ENCODE data around the gene SLC6A18.

The SLC6A18 gene

DNA sequence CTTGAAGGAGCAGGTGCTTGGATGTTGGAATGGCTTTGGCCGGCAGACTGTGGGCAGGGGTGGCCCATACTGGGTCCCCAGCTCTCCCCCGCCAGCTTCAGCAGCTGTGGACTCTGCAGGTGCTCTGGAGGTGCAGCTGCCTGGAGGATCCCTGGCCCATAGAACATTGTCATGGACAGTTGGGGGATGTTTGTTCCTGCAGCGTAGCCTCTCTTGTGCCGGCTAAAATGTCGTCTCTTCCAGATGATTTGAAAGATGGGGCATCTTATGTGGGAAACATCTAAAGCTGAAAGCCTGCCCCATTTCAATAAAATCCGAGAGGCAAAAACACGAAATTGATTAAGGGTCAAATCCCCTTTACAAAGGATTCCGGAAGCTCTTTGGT lies 37.2 kb upstream of the SLC6A18 start:
- TF ChIP-seq, protein P1, sequence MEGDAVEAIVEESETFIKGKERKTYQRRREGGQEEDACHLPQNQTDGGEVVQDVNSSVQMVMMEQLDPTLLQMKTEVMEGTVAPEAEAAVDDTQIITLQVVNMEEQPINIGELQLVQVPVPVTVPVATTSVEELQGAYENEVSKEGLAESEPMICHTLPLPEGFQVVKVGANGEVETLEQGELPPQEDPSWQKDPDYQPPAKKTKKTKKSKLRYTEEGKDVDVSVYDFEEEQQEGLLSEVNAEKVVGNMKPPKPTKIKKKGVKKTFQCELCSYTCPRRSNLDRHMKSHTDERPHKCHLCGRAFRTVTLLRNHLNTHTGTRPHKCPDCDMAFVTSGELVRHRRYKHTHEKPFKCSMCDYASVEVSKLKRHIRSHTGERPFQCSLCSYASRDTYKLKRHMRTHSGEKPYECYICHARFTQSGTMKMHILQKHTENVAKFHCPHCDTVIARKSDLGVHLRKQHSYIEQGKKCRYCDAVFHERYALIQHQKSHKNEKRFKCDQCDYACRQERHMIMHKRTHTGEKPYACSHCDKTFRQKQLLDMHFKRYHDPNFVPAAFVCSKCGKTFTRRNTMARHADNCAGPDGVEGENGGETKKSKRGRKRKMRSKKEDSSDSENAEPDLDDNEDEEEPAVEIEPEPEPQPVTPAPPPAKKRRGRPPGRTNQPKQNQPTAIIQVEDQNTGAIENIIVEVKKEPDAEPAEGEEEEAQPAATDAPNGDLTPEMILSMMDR (conservative IDR thresholded peaks at IDR 0.05; ENCODE audit: control insufficient read depth, insufficient read depth, low read depth, low read length) = no peak
- no peak for DNase-seq (ENCODE audit: low read depth)
- no peak overlapping the region for H3K4me3 ChIP-seq (ENCODE audit: control insufficient read depth, low read depth, low read length)

DNA sequence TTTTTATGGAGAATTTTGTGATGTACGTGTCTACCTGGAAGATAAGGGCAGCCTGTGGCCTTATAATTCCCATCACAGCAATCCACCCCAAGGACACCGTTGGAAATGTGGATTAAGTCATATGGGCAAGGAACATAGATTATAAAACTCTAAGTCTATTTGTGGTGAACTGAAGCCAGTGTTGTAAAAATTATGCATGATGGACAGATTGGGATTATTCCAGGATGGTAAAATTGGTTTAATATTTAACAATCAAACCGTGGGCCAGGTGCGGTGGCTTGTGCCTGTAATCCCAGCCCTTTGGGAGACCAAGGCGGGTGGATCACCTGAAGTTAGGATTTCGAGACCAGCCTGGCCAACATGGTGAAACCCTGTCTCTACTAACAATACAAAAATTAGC lies 36.7 kb upstream of the SLC6A18 start:
- no peak for DNase-seq (ENCODE audit: low read depth)
- TF ChIP-seq, protein P1 (conservative IDR thresholded peaks at IDR 0.05; ENCODE audit: control insufficient read depth, insufficient read depth, low read depth, low read length) = no peak
- H3K4me3 ChIP-seq (ENCODE audit: control insufficient read depth, low read depth, low read length) = no peak overlapping the region

- no peak overlapping the region for H3K4me3 ChIP-seq (ENCODE audit: control insufficient read depth, low read depth, low read length)
- DNase-seq (ENCODE audit: low read depth) = no peak
- TF ChIP-seq, protein P1 (conservative IDR thresholded peaks at IDR 0.05; ENCODE audit: control insufficient read depth, insufficient read depth, low read depth, low read length) = no peak
These were observed 35.9 kb upstream of the SLC6A18 start for GRCh38 chr5:1189269-1189668.

GRCh38 chr5:1190278-1190677 lies 34.9 kb upstream of the SLC6A18 start:
- TF ChIP-seq, protein P1 (conservative IDR thresholded peaks at IDR 0.05; ENCODE audit: control insufficient read depth, insufficient read depth, low read depth, low read length) = no peak
- no peak overlapping the region for H3K4me3 ChIP-seq (ENCODE audit: control insufficient read depth, low read depth, low read length)
- no peak for DNase-seq (ENCODE audit: low read depth)

DNA sequence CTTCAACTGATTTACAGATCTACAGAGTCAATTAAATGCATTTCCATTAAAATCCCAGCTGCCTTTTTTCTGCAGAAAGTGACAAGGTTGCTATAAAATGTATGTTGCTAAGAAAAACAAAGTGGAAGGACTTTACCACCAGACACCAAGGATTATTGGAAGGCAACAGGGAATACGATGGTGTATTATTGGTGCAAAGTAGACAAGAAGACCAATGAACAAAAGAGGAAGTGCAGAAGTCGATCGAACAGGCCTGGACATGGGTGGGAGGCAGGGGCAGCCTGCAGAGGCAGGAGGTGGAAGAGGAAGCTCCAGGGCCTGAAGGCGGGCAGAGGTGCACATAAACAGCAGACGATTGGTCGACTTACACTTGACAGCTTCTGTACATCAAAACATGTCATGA lies 34.3 kb upstream of the SLC6A18 start:
- DNase-seq (ENCODE audit: low read depth) = no peak
- TF ChIP-seq, protein P1 (conservative IDR thresholded peaks at IDR 0.05; ENCODE audit: control insufficient read depth, insufficient read depth, low read depth, low read length) = no peak
- no peak overlapping the region for H3K4me3 ChIP-seq (ENCODE audit: control insufficient read depth, low read depth, low read length)

- H3K4me3 ChIP-seq (ENCODE audit: control insufficient read depth, low read depth, low read length) = no peak overlapping the region
- TF ChIP-seq, protein P1 (conservative IDR thresholded peaks at IDR 0.05; ENCODE audit: control insufficient read depth, insufficient read depth, low read depth, low read length) = no peak
- no peak for DNase-seq (ENCODE audit: low read depth)
These were observed 32.1 kb upstream of the SLC6A18 start for GRCh38 chr5:1192971-1193590.

DNA sequence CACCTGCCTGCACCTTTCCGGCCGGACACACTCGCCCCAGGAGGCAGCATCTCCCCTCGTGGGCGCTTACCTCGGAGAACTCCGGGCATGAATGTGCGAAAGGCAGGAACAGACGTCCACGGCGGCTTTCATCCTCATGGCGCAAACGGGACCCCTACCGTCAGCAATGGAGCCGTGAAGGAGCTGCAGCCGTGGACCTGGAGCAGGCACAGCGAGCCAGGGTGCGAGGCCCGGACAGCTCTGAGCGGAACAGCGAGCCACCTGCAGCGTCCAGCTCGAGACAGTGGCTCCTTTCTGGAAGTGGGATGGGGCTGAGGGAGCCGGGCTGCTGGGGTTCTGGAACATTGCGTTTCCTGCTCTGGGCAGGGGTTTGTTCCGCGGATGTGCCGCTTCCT lies 31.6 kb upstream of the SLC6A18 start:
- TF ChIP-seq, protein P1 (conservative IDR thresholded peaks at IDR 0.05; ENCODE audit: control insufficient read depth, insufficient read depth, low read depth, low read length) = no peak
- H3K4me3 ChIP-seq (ENCODE audit: control insufficient read depth, low read depth, low read length) = no peak overlapping the region
- no peak for DNase-seq (ENCODE audit: low read depth)
